Skin of body (tissue), 2 donors: ENCODE results near the gene MBOAT1. TPM values are rescaled to one million over a fixed set of nuclear protein-coding genes. Genes with fewer than 3 reads are reported as not detected.
"Not testable (repeated sequence)": the region's sequence is repeated elsewhere in the genome, so short reads cannot be mapped to it uniquely, and the experiment has no call there.

Source experiments
- DNase-seq: peaks from one replicate; lab custom pipeline; 2025; lab: John Stamatoyannopoulos, UW
- total RNA-seq: library from RNA; depleted of rRNA; stranded (reverse); fragments of >200 nt; gene quantifications from one replicate; pipeline ENCODE4 v1.2.3, GENCODE V29; 2014

MBOAT1 gene
- total RNA-seq, 1 donor from 2014 or later = 11.8 TPM

GRCh38 chr6:20139127-20139963, 72.9 kb downstream of the MBOAT1 start:
- DNase-seq = not testable (repeated sequence)

GRCh38 chr6:20137837-20138236, 74.4 kb downstream of the MBOAT1 start:
- DNase-seq = no peak

- no peak for DNase-seq
These were observed 75.0 kb downstream of the MBOAT1 start for GRCh38 chr6:20137240-20137639.

GRCh38 chr6:20135677-20136268, 76.5 kb downstream of the MBOAT1 start:
- DNase-seq = no peak

- DNase-seq = no peak
These were observed 77.7 kb downstream of the MBOAT1 start for GRCh38 chr6:20134613-20135012.

- no peak for DNase-seq
These were observed 82.8 kb downstream of the MBOAT1 start for GRCh38 chr6:20129290-20130088.

- DNase-seq = no peak
These were observed 84.3 kb downstream of the MBOAT1 start for GRCh38 chr6:20128018-20128417.

GRCh38 chr6:20126789-20127653, 85.2 kb downstream of the MBOAT1 start:
- DNase-seq = no peak

GRCh38 chr6:20126102-20126752, 86.0 kb downstream of the MBOAT1 start:
- DNase-seq = no peak

GRCh38 chr6:20124545-20124944, 87.7 kb downstream of the MBOAT1 start:
- DNase-seq = no peak

GRCh38 chr6:20119485-20119884, 92.8 kb downstream of the MBOAT1 start:
- DNase-seq = no peak

GRCh38 chr6:20118892-20119291, 93.4 kb downstream of the MBOAT1 start:
- no peak for DNase-seq

GRCh38 chr6:20117474-20117873, 94.8 kb downstream of the MBOAT1 start:
- DNase-seq = no peak

- no peak for DNase-seq
These were observed 95.5 kb downstream of the MBOAT1 start for GRCh38 chr6:20116792-20117191.

- no peak for DNase-seq
These were observed 96.9 kb downstream of the MBOAT1 start for GRCh38 chr6:20115246-20115980.

- no peak for DNase-seq
These were observed 98.5 kb downstream of the MBOAT1 start for GRCh38 chr6:20113649-20114224.

- no peak for DNase-seq
These were observed 99.4 kb downstream of the MBOAT1 start for GRCh38 chr6:20112841-20113240.

- DNase-seq = no peak
These were observed 100.0 kb downstream of the MBOAT1 start for GRCh38 chr6:20112241-20112640.

GRCh38 chr6:20110478-20110877, 101.8 kb downstream of the MBOAT1 start:
- no peak for DNase-seq

- no peak for DNase-seq
These were observed 102.7 kb downstream of the MBOAT1 start for GRCh38 chr6:20109526-20109925.
